HepG2 (cell line): ENCODE data around the gene LITAFD. TPM values are rescaled to one million over a fixed set of nuclear protein-coding genes. Genes with fewer than 3 reads are reported as not detected.

Experiments
- BORCS8-MEF2B ChIP-seq: sonication (generic); formaldehyde crosslinking; IDR thresholded peaks from 2 replicates; pipeline ENCODE4 v1.8.0; 2022; ENCODE audit warnings: mild to moderate bottlenecking, missing genetic modification reagents
- DMAP1 ChIP-seq: IDR thresholded peaks from 2 replicates; pipeline ENCODE4 v1.6.1; 2016
- DNMT1 ChIP-seq: sonication (generic); formaldehyde crosslinking; IDR thresholded peaks from 2 replicates; pipeline ENCODE4 v1.5.1; 2020; ENCODE audit warnings: mild to moderate bottlenecking, missing genetic modification reagents
- GABPB1 ChIP-seq: IDR thresholded peaks from 2 replicates; pipeline ENCODE4 v1.6.1; 2016; ENCODE audit warnings: mild to moderate bottlenecking, missing genetic modification reagents, moderate library complexity, missing compliant biosample characterization
- HNRNPK ChIP-seq: fragments of 200-400 bp; formaldehyde crosslinking; IDR thresholded peaks from 2 replicates; pipeline ENCODE4 v1.6.1; 2018; ENCODE audit warnings: low read length, low read depth, moderate library complexity, mild to moderate bottlenecking; ENCODE audit not compliant: poor library complexity, severe bottlenecking
- IRX3 ChIP-seq: sonication (generic); formaldehyde crosslinking; IDR thresholded peaks from 2 replicates; pipeline ENCODE4 v1.8.1; 2023; ENCODE audit warnings: mild to moderate bottlenecking, low read depth, missing genetic modification reagents, borderline replicate concordance
- NCOA1 ChIP-seq: sonication (generic); formaldehyde crosslinking; IDR thresholded peaks from 2 replicates; pipeline ENCODE4 v1.9.0; 2021; ENCODE audit warnings: missing genetic modification reagents
- PCBP2 ChIP-seq: fragments of 200-400 bp; formaldehyde crosslinking; optimal IDR thresholded peaks from 2 replicates; pipeline ENCODE3; 2018; ENCODE audit warnings: low read length, low read depth; ENCODE audit not compliant: poor library complexity, severe bottlenecking
- RCOR2 ChIP-seq: IDR thresholded peaks from 2 replicates; pipeline ENCODE4 v1.6.1; 2016; ENCODE audit warnings: missing biosample characterization, missing genetic modification reagents
- RFXAP ChIP-seq: sonication (generic); formaldehyde crosslinking; IDR thresholded peaks from 2 replicates; pipeline ENCODE4 v1.4.0; 2020; ENCODE audit warnings: missing genetic modification reagents, borderline replicate concordance
- SETDB1 ChIP-seq: sonication (generic); formaldehyde crosslinking; IDR thresholded peaks from 2 replicates; pipeline ENCODE4 v1.5.1; 2020; ENCODE audit warnings: missing genetic modification reagents, mild to moderate bottlenecking, borderline replicate concordance
- SMARCC2 ChIP-seq: fragments of 450-650 bp; IDR thresholded peaks from 2 replicates; pipeline ENCODE4 v1.6.1; 2017; ENCODE audit warnings: antibody characterized with exemption, mild to moderate bottlenecking
- SMARCE1 ChIP-seq: fragments of 450-650 bp; IDR thresholded peaks from 2 replicates; pipeline ENCODE4 v1.6.1; 2017; ENCODE audit warnings: borderline replicate concordance
- SRSF4 ChIP-seq: fragments of 200-400 bp; formaldehyde crosslinking; IDR thresholded peaks from one replicate; pipeline ENCODE4 v1.6.1; 2018; ENCODE audit warnings: mild to moderate bottlenecking, low read depth, low read length, moderate library complexity; ENCODE audit not compliant: poor library complexity, severe bottlenecking
- SRY ChIP-seq: sonication (generic); formaldehyde crosslinking; IDR thresholded peaks from 2 replicates; pipeline ENCODE4 v1.8.0; 2022; ENCODE audit warnings: mild to moderate bottlenecking, missing genetic modification reagents
- TCF7 ChIP-seq: sonication (generic); IDR thresholded peaks from 2 replicates; pipeline ENCODE4 v1.6.1; 2016; ENCODE audit warnings: antibody characterized with exemption, low read depth
- THAP11 ChIP-seq: IDR thresholded peaks from 2 replicates; pipeline ENCODE4 v1.6.1; 2016; ENCODE audit warnings: missing biosample characterization, missing genetic modification reagents
- ZC3H13 ChIP-seq: sonication (generic); formaldehyde crosslinking; IDR thresholded peaks from 2 replicates; pipeline ENCODE4 v1.8.1; 2023; ENCODE audit warnings: mild to moderate bottlenecking, missing genetic modification reagents, moderate library complexity
- ZNF251 ChIP-seq: sonication (generic); formaldehyde crosslinking; IDR thresholded peaks from 2 replicates; pipeline ENCODE4 v1.9.0; 2021; ENCODE audit warnings: mild to moderate bottlenecking, missing genetic modification reagents
- ZNF281 ChIP-seq: sonication (generic); formaldehyde crosslinking; IDR thresholded peaks from 2 replicates; pipeline ENCODE4 v1.4.0; 2020; ENCODE audit warnings: missing genetic modification reagents, borderline replicate concordance
- ZNF710 ChIP-seq: sonication (generic); formaldehyde crosslinking; IDR thresholded peaks from 2 replicates; pipeline ENCODE4 v1.5.0; 2020; ENCODE audit warnings: mild to moderate bottlenecking, missing genetic modification reagents, borderline replicate concordance
- ZNF724P ChIP-seq: sonication (generic); formaldehyde crosslinking; IDR thresholded peaks from 2 replicates; pipeline ENCODE4 v1.8.0; 2022; ENCODE audit warnings: missing genetic modification reagents, borderline replicate concordance
- polyA plus RNA-seq, 8 experiments: library from polyadenylated mRNA; depleted of rRNA in 3 of 8; stranded (reverse) in 7 of 8; unstranded in 1 of 8; fragments of >200 nt; fragmentation: Illumina TruSeq in 4 of 8; extraction: Trizol in 4 of 8; gene quantifications; 2 replicates each; pipeline versions ENCODE4 v1.2.1 to v1.2.3, GENCODE V29; 2011 to 2016; ENCODE audit warnings: low read depth in 4 of 8, missing spikeins in 1 of 8, mixed read lengths in 1 of 8; ENCODE audit not compliant: insufficient read depth in 1 of 8
- total RNA-seq, 5 experiments: library from RNA; depleted of rRNA; stranded (reverse); fragments of >200 nt; fragmentation: Illumina TruSeq; extraction: Trizol; gene quantifications; 2 replicates each; pipeline ENCODE4 v1.2.3, GENCODE V29; 2016; ENCODE audit warnings: low read depth in 1 of 5
- TF ChIP-seq, protein P1 (sequence below): sonication (generic); formaldehyde crosslinking; IDR thresholded peaks from 2 replicates; pipeline ENCODE4 v1.4.0; 2020; ENCODE audit warnings: missing genetic modification reagents
- TF ChIP-seq, protein P2 (sequence below): conservative IDR thresholded peaks from 2 replicates; pipeline ENCODE4 v1.6.1; 2018; ENCODE audit warnings: missing genetic modification reagents

Gene LITAFD
- total and polyA plus RNA-seq, 2 of the 13 experiments (the other 11 are each of a cell fraction or from before 2014, with no cell fraction given), result not detected

GRCh38 chr16:8854298-8854948 is 27.7 kb upstream of the LITAFD start (continued):
- TF ChIP-seq GABPB1 (CRISPR knock-in tag), result no peak
- no peak for TF ChIP-seq SRY (CRISPR knock-in tag)
- TF ChIP-seq THAP11 (CRISPR knock-in tag), result no peak
- peak; percentile 2 for TF ChIP-seq PCBP2
- no peak for TF ChIP-seq DMAP1 (CRISPR knock-in tag)
- no peak for TF ChIP-seq ZNF281 (CRISPR knock-in tag)
- TF ChIP-seq SMARCC2, result no peak
- TF ChIP-seq, protein P1, sequence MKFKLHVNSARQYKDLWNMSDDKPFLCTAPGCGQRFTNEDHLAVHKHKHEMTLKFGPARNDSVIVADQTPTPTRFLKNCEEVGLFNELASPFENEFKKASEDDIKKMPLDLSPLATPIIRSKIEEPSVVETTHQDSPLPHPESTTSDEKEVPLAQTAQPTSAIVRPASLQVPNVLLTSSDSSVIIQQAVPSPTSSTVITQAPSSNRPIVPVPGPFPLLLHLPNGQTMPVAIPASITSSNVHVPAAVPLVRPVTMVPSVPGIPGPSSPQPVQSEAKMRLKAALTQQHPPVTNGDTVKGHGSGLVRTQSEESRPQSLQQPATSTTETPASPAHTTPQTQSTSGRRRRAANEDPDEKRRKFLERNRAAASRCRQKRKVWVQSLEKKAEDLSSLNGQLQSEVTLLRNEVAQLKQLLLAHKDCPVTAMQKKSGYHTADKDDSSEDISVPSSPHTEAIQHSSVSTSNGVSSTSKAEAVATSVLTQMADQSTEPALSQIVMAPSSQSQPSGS (CRISPR knock-in tag), result no peak
- no peak for TF ChIP-seq DNMT1 (CRISPR knock-in tag)
- no peak for TF ChIP-seq BORCS8-MEF2B (CRISPR knock-in tag)
- TF ChIP-seq SRSF4, result no peak
- TF ChIP-seq TCF7, result no peak
- no peak for TF ChIP-seq RCOR2
- TF ChIP-seq SETDB1 (CRISPR knock-in tag), result no peak
- TF ChIP-seq SMARCE1, result no peak
- no peak for TF ChIP-seq NCOA1
- no peak for TF ChIP-seq ZNF724P (CRISPR knock-in tag)
- TF ChIP-seq ZNF251, result no peak
- 0 out of 2 replicates have a peak, but pooled peaks have one; percentile 48 for TF ChIP-seq ZC3H13 (CRISPR knock-in tag)
- no peak for TF ChIP-seq RFXAP
- TF ChIP-seq, protein P2, sequence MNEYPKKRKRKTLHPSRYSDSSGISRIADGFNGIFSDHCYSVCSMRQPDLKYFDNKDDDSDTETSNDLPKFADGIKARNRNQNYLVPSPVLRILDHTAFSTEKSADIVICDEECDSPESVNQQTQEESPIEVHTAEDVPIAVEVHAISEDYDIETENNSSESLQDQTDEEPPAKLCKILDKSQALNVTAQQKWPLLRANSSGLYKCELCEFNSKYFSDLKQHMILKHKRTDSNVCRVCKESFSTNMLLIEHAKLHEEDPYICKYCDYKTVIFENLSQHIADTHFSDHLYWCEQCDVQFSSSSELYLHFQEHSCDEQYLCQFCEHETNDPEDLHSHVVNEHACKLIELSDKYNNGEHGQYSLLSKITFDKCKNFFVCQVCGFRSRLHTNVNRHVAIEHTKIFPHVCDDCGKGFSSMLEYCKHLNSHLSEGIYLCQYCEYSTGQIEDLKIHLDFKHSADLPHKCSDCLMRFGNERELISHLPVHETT, result no peak
- TF ChIP-seq IRX3, result no peak
- no peak for TF ChIP-seq ZNF710 (CRISPR knock-in tag)
- TF ChIP-seq HNRNPK, result no peak
